Ammon's horn (tissue), 1 donor: ENCODE results near the gene AQP12A.

Experiments
- DNase-seq: peaks from one replicate; pipeline ENCODE4 v3.0.0-alpha.2; 2016; ENCODE audit warnings: low spot score

Gene AQP12A

DNA sequence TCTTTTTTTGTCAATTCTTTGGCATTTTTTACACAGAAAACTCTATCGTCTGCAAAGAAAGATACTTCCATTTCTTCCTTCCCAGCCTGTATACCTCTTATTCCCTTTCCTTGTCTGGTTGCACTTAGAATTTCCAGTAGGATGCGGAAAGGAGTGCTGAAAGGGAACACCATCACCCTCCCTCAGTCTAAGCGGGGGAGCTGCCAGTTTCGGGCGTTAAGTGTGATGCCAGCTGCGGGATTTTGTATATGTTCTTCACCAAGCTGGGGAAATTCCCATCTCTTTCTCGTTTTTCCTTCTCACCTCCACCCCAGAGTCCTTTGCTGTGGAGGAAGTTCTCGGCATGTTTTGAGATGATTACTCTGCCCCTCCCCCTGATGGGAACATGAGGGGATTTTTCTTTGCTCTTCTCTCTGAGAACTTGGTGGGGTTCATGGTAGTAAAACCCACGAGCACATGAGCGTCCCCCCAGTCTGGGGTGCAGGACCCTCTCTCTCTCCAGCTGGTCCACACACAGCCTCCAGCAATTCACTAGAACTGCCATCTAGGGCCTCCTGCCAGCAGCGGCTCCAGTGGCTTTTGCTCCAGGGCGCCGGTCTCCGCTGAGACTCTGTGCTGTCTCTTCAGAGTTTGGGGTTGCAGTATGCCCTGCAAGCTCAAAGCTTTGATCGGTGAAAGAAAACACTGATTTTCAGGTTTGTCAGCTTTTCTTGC lies 15.5 kb downstream of the AQP12A start:
- DNase-seq, result no peak

DNA sequence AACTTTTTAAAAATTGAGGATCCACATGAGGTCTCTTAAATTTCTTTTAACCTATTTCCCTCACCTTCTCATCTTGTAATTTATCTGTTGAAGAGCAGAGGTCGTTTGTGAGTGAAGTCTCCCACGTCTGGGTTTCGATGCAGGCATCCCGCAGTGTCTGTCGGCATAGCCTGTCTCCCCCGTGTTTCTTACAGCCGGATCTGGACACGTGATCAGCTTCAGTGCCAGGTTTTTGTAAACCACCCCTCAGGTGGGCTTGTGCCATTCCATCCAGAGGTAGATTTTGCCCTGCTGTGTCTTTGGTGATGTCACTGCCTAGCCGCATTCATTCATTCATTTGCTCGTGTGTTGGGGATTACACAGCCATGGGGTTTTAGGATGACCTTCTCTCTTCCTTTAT lies 16.2 kb downstream of the AQP12A start:
- DNase-seq, result no peak

DNA sequence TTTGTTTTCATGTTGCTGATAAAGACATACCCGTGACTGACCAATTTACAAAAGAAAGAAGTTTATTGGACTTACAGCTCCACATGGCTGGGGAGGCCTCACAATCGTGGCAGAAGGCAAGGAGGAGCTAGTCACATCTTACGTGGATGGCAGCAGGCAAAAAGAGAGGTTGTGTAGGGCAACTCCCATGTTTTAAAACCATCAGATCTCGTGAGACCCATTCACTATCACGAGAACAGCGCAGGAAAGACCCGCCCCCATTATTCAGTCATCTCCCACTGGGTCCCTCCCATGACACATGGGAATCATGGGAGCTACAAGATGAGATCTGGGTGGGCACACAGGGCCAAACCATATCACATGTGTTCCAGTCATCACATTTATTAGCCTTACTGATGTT lies 16.8 kb downstream of the AQP12A start:
- DNase-seq, result no peak

- DNase-seq, result no peak
These were observed 19.6 kb downstream of the AQP12A start for GRCh38 chr2:240711296-240711695.

- no peak for DNase-seq
These were observed 20.0 kb downstream of the AQP12A start for GRCh38 chr2:240711701-240712100.

GRCh38 chr2:240712121-240712520 lies 20.5 kb downstream of the AQP12A start:
- no peak for DNase-seq

GRCh38 chr2:240713071-240713927 lies 21.6 kb downstream of the AQP12A start:
- no peak for DNase-seq

GRCh38 chr2:240713928-240714746 lies 22.5 kb downstream of the AQP12A start:
- DNase-seq, result no peak

DNA sequence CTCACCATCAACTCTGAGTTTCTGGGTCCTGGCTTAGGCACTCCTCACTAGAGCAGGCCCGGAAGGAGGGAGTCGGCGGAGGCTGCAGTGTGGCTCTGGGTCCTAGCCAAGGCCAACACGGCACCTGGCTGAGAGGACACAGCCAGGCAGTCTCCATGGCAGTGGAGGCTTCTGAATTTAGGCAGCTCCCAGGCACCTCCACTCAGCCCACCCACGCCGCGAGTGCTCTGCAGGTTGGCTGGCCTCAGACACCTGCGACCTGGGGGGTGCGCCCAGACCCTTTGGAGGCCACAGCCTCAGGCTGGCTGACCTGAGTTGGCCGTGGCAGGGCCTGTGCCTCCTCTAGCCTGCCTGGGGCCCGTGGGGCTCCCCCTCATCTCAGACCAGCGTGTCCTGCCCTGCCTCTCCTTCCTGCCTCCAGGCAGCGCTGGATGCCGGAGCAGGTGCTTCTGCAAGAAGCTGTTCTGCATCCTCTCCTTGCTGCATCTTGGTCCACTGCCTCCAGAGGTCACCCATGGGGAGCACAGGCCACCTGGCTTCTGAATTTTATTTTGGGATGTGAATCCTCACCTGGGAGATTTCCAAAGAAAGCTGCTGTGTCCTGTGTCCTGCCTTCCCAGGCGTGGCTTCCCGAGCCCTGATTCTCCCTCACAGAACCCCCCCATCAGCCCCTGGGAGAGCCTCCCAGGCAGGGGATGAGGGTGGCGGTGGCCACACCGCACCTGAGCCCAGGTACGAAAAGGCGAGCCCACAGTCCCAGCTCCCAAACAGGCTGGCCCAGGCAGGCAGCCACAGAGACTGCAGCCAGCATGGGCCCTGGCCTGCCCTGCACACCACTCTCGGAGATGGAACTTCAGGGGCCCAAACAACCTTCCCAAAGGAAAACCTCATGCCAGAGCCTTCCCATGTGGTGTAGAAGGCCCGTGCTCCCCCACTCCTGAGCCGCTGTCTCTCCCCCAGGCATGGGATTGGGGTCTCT lies 23.4 kb downstream of the AQP12A start:
- DNase-seq, result no peak

DNA sequence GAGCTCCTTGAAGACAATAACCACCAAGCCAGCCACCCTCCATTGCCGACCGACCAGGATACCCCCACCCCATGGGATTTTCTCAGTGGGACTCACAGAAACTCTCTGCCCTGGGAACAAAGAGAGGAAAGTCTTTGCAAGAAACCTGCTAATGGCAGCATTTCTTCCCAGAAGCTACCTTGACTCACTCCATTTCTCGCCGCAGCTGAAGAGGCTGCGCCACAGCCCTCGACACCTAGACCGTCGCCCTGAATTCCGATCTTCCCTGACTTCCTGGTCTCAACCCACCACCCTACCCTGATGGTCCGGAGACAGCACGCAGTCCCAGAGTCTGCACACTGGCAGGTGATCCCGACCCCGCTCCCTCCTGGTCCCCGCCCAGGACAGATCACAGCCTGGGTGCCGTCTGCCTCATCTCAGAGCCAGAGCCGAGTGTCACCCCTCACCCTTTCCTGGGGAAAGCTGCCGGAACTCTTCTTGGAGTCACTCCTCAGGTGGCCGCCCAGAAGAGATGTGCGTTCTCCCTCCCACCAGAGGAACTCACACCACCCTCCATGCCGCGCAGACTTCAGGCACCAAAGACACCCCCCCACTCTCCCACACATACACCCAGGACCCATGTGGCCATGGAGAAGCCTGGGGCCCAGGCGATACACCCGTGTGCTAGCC lies 24.6 kb downstream of the AQP12A start:
- DNase-seq, result no peak

- no peak for DNase-seq
These were observed 25.5 kb downstream of the AQP12A start for GRCh38 chr2:240717181-240717641.

DNA sequence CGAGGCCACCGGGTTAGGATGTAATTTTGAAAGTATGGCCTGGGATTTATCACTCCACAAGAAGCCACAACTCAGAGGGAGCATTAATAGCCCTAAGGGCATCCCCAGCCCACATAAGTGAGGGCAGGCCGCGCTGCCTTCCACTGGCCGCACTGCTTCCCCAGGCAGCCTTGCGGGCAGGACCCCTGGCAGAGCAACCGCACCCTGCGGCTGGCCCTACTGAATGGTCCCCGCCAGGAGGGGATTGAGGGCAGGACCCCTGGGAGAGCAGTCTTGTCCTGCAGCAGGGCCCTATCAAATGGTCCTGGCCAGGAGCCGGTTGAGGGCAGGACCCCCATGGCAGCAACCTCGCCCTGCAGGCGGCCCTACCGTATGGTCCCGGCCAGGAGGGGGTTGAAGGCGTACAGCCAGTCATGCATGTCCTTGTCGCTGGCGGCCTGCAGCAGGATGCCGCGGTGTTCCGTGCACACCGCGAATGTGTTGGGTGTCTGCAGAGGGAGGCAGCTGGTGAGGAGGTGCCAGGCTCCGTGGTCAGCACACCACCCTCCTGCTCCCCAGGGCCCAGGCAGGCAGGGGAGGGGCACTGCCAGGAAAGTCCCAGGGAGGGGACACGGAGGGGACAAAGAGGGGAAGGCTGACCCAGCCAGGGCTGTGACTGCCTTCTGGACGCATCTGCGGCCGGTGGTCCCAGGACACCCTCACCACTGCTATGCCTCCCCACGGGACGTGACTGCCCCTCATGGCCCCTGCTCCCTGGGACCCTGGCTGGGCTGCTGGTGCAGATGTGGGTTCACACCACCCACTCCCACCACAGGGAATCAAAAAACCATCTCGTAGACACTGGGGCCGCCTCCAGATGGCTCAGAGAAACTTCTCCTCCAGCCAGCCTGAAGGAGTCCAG lies 26.3 kb downstream of the AQP12A start:
- no peak for DNase-seq

DNA sequence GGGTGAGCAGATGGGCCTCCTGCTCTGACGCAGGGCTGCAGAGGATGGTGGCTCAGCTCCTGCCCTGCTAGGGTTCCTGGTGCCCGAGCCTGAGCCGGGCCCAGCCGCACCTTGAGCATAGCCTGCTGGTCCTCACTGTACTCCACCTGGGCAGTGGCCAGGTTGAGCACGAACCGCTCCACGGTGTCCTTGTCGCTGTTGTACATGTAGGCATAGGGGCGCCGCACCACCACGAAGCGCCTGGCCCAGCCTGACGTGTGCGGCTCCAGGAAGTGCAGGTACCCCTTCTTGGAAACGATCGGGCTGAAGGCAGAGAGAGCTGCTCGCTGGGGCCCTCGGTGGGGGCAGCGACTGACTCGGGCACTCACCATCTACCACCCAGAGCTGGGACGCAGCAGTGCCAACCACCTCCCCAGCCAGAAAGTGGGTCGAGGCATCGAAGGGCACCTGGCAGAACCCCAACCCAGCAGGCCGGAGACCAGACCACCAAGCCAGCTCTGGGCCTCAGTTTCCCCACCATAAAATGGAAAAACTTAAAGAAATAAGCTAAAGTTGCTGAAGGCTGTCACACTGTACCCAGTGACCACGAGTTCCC lies 27.3 kb downstream of the AQP12A start:
- no peak for DNase-seq

DNA sequence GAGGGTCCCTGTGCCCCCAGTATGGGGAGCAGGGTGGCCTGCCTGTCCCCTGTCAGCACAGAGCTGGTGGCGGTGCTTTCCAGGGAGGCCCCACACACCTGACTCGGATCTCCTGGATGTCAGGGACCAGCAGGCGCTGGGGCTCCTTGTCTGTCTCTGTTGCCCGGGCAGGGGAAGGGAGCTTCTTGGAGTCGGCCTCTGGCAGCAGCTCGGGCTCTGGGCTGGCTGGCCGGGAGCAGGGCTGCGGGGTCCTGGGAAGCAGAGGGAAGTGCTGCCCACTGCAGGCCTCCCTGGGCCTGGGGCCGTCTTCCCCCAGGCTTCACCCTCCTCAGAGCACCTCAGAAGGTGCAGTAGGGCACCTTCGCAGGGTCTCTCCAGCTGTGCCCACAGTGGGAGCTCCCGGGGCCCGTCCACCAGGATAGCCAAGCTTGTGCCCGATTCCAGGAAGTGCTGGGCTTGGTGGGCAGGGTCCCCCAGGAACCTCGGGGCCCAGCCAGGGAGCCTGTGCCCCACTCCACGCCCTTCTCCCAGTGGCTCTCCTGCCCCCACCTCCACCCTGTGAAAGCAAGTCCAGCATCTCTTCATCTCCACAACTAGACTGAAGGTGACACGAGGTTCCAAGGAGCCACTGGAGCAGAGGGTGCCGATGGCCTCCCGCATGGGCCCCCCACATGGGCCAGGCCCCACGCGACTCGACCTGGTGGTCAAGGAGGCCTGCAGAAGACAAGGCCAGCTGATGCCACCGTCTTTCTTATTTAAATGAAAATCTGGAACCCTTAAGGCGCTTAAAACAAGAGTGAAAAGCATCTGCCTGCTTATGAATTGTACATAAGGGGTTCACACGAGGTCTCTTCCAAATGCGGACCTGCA lies 28.2 kb downstream of the AQP12A start:
- no peak for DNase-seq

DNA sequence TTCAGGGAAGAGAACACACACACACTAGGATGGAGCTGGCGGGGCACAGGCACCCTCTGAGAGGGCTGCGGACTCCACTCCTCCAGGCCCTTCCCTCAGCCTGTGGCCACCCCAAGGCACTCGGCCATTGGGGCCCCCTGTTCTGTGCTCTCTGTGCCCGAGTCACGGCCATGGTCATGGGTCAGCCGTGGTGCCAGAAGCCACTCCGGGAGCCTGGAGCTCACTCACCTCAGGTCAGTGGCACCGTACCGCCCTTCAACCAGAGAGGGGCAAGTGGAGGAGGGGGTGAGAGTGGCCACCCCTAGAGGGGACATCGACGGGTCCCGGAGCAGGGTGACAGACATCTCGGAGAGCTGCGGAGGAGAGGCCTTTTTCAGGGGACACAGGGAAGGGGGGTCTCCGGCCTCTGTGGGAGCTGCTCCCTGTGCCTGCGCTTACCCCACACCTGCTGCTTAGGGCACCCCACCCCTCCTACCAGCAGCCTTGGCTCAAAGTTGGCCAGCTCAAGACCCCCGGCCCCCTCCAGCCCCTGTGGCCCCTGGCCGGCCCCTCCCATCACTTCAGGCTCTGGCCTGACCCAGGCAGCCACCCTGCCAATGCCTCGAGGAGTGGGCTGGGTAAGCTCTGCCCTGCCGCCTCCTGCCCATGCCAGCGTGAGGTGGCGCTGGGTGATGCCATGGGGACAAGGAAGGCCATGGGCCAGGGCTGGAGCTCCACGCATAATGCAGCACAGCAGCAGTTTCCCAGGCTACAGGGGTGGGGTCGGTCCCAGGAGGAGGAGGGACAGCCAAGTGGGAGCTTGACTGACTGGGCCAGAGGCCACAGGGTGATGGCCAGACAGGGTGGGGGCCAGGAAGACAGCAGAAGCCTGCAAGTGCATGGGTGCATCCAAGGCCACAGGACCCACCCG lies 29.3 kb downstream of the AQP12A start:
- peak; percentile 57 for DNase-seq

DNA sequence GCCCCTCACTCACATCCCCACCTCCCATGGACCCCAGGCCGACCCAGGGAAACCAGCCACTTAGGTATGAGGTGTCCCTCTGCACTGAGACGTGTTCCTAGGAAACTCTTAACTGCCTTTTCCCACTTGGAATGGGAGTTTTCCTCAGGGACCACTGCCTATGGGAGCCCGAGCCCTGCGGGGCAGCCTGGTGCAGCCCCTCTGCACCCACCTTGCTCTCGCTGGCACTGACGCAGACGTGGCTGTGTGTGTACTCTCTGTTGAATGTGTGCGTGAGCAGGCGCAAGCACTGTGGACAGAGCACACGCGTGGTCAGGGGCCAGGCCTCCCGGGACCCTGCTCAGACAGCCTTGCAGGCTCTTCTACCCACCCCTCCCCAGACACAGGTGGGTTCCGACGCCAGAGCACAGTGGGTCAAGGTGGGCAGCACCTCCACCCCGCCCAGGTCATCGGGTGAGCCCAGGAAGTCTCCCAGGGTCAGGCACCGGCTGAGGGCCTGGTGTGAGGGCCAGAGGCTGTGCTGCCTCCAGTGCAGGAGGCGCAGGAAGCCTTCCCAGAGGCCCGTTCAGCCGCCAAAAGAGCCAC lies 30.0 kb downstream of the AQP12A start:
- no peak for DNase-seq

DNA sequence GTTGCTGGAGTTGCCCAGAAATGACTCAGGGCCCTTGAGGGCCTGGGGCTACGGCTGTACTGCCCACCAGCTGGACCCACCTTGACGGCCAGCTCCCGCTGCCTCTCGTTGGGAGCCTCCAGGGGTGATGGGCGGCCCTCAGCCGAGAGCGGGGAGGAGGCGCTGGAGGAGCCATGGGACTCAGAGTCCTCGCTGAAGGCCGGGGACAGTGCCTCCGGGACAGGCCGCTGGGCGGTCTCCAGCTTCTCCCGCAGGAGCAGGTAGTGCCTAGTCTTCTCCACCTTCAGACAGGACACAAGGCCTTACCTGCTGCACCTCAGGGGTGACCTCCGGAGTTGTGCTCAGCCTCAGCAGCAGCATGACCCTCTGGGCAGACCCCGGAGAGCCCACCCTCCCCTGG lies 30.7 kb downstream of the AQP12A start:
- no peak for DNase-seq
